Urinary bladder (tissue), 4 donors: ENCODE results near the gene IGSF5. TPM values are rescaled to one million over a fixed set of nuclear protein-coding genes. Genes with fewer than 3 reads are reported as not detected.

Experiments used
- DNase-seq: peaks from one replicate; pipeline ENCODE4 v3.0.0-alpha.2; 2015; ENCODE audit errors: extremely low spot score
- H3K27ac ChIP-seq: one replicate; pipeline ENCODE4 v1.5.1; 2013; ENCODE audit warnings: low read depth, mild to moderate bottlenecking, moderate library complexity
- H3K36me3 ChIP-seq: one replicate; pipeline ENCODE4 v1.6.1; 2013; ENCODE audit warnings: mild to moderate bottlenecking, moderate library complexity; ENCODE audit not compliant: insufficient read depth
- H3K4me1 ChIP-seq: one replicate; pipeline ENCODE4 v1.6.1; 2013; ENCODE audit warnings: mild to moderate bottlenecking, moderate library complexity; ENCODE audit not compliant: insufficient read depth
- H3K4me3 ChIP-seq: one replicate; pipeline ENCODE4 v1.5.1; 2013; ENCODE audit warnings: low read depth, low read length
- WGBS: extraction: QIAGEN DNeasy Blood & Tissue Kit; methylation state at CpG from one replicate; pipeline ENCODE4 v1.1.7; 2013; 5-methylcytosine and 5-hydroxymethylcytosine counted together
- polyA plus RNA-seq: library from polyadenylated mRNA; stranded (reverse); fragments of 200-250 nt; gene quantifications from one replicate; pipeline ENCODE4 v1.2.3, GENCODE V29; 2013
- total RNA-seq: library from RNA; depleted of rRNA; stranded (reverse); fragments of >200 nt; gene quantifications from one replicate; pipeline ENCODE4 v1.2.3, GENCODE V29; 2014
- donor health status: healthy with polysubstance abuse.
- donor health status: healthy.

The IGSF5 gene
- total and polyA plus RNA-seq, 2 donors, result 0.10 to 0.69 TPM

DNA sequence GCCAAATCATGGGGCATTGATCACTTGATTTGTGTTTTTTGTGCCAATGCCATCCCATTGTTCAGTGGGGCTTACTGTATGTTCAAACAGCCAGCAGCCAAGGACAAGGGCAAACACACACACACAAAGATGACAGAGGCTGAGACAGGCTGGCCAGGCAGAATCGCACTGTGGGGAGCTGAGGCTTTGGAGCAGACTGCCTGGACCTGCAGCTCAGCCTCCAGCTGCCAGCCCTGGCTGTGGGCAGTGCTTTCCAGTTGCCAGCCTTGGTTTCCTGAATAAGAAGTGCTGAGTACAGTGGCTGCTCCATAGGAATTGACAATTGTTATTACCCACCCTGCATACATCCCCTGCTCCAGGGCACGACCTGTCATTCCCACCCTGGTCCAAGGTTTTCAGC is 105.3 kb downstream of the IGSF5 start:
- Histone ChIP-seq H3K4me3 (no peak overlapping the region), H3K27ac (no peak overlapping the region), H3K36me3 (no peaks in the 10 kb centered on the region), H3K4me1 (no peaks in the 10 kb centered on the region)
- 81% methylated on average over 2 of the region's 2 CpGs for WGBS
- no peak for DNase-seq

DNA sequence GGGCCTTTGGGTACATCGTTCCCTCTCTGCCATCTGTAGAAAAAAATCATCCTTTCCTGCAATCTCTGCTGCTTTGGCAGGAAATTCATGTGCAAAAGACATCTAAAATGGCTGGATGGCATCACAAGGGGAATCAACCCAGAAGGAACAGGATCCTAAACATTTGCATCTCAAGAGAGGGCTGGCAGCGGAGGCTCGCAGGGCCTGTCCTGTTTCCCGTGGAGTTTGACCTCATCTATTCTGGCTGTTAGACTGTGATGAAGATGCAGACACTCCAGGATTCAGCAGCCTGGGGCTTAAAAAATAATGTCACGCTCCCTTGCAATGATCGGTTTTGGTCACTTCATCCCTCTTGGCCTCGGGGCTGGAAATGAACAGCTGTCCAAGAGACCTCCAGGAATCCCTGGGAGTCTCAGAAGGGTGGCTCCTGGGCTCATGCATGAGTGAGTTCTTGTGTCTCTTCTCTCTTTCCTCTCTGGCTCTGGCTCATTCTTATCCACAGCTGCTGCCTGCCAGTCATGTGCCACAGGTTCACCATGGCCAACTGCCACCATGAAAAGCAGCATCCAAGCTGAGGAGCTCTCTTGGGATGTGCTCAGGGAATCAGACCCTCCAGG is 106.1 kb downstream of the IGSF5 start:
- Histone ChIP-seq H3K4me3 (no peak overlapping the region), H3K36me3 (no peaks in the 10 kb centered on the region), H3K4me1 (no peaks in the 10 kb centered on the region), H3K27ac (no peak overlapping the region)
- no peak for DNase-seq
- 89% methylated on average over 7 of the region's 7 CpGs for WGBS

Other genes starting within 250 kb of the IGSF5 start
- 2.0 TPM for gene B3GALT5, start 132.2 kb upstream of the IGSF5 start, total RNA-seq
- gene B3GALT5, start 132.2 kb upstream of the IGSF5 start, polyA plus RNA-seq, result 0.18 TPM
- gene PCP4, start 122.3 kb downstream of the IGSF5 start, total RNA-seq, result 14.2 TPM
- gene PCP4, start 122.3 kb downstream of the IGSF5 start, polyA plus RNA-seq, result 725 TPM